K562 (cell line): ENCODE measurements around the gene HLA-DOA. TPM values are rescaled to one million over a fixed set of nuclear protein-coding genes. Genes with fewer than 3 reads are reported as not detected.

Source experiments
- CHCHD3 ChIP-seq: fragments of 250-450 bp; sonication (Bioruptor Pico); IDR thresholded peaks from 2 replicates; pipeline ENCODE4 v2.1.2; 2022; ENCODE audit warnings: mild to moderate bottlenecking
- CUX1 ChIP-seq: fragments of 200-800 bp; sonication (Bioruptor generic); IDR thresholded peaks from 2 replicates; pipeline ENCODE4 v1.6.1; 2016; ENCODE audit warnings: missing genetic modification characterization, missing compliant biosample characterization
- DDX20 ChIP-seq: fragments of 450-650 bp; IDR thresholded peaks from 2 replicates; pipeline ENCODE4 v1.6.1; 2016; ENCODE audit warnings: missing genetic modification characterization, low read depth, mild to moderate bottlenecking, missing compliant biosample characterization, moderate library complexity
- DNMT1 ChIP-seq: fragments of 450-650 bp; IDR thresholded peaks from 2 replicates; pipeline ENCODE4 v1.6.1; 2016; ENCODE audit warnings: antibody characterized with exemption, mild to moderate bottlenecking
- E2F5 ChIP-seq: sonication (generic); formaldehyde crosslinking; IDR thresholded peaks from 2 replicates; pipeline ENCODE4 v1.8.0; 2022; ENCODE audit warnings: mild to moderate bottlenecking, missing genetic modification reagents
- GTF2A2 ChIP-seq: IDR thresholded peaks from 2 replicates; pipeline ENCODE4 v1.6.1; 2016; ENCODE audit warnings: mild to moderate bottlenecking, missing genetic modification characterization, missing compliant biosample characterization
- HOMEZ ChIP-seq: fragments of 250-450 bp; sonication (Bioruptor Pico); IDR thresholded peaks from 2 replicates; pipeline ENCODE4 v1.4.0; 2020; ENCODE audit warnings: mild to moderate bottlenecking, moderate library complexity
- LARP7 ChIP-seq: fragments of 450-650 bp; IDR thresholded peaks from 2 replicates; pipeline ENCODE4 v1.6.1; 2016
- PHF8 ChIP-seq: fragments of 200-600 bp; sonication (generic); IDR thresholded peaks from 2 replicates; pipeline ENCODE4 v1.6.1; 2012; ENCODE audit warnings: mixed run types, mild to moderate bottlenecking, inconsistent platforms, low read length, moderate library complexity, borderline replicate concordance
- RBM15 ChIP-seq: fragments of 200-400 bp; formaldehyde crosslinking; IDR thresholded peaks from 2 replicates; pipeline ENCODE4 v1.6.1; 2018; ENCODE audit warnings: mild to moderate bottlenecking, low read length, moderate library complexity; ENCODE audit not compliant: insufficient read depth
- SNIP1 ChIP-seq: fragments of 450-650 bp; IDR thresholded peaks from 2 replicates; pipeline ENCODE4 v1.7.1; 2017; ENCODE audit warnings: low read depth, mild to moderate bottlenecking
- SRSF1 ChIP-seq: fragments of 200-400 bp; formaldehyde crosslinking; IDR thresholded peaks from 2 replicates; pipeline ENCODE4 v1.6.1; 2017; ENCODE audit warnings: mild to moderate bottlenecking, low read depth, low read length, moderate library complexity
- THRB ChIP-seq: fragments of 450-650 bp; formaldehyde crosslinking; conservative IDR thresholded peaks from 2 replicates; pipeline ENCODE4 v1.4.0; 2022; ENCODE audit warnings: mild to moderate bottlenecking, missing genetic modification characterization
- ZNF324 ChIP-seq: fragments of 250-450 bp; sonication (Bioruptor Pico); IDR thresholded peaks from 2 replicates; pipeline ENCODE4 v1.4.0; 2020; ENCODE audit warnings: mild to moderate bottlenecking
- ZNF445 ChIP-seq: fragments of 250-450 bp; sonication (Bioruptor Pico); IDR thresholded peaks from 2 replicates; pipeline ENCODE4 v1.4.0; 2020; ENCODE audit warnings: low read depth, mild to moderate bottlenecking, moderate library complexity
- ZNF639 ChIP-seq, 2 experiments: fragments of 200-800 bp in 1 of 2; sonication (Bioruptor generic) in 1 of 2; sonication (generic) in 1 of 2; formaldehyde crosslinking in 1 of 2; IDR thresholded peaks in 1 of 2; conservative IDR thresholded peaks in 1 of 2; 2 replicates each; pipeline versions ENCODE4 v1.5.0 to v1.6.1; 2016 to 2020; ENCODE audit warnings: missing compliant biosample characterization in 1 of 2, missing genetic modification characterization in 1 of 2, missing genetic modification reagents in 1 of 2
- ZNF76 ChIP-seq: fragments of 250-450 bp; sonication (Bioruptor Pico); IDR thresholded peaks from 2 replicates; pipeline ENCODE4 v1.4.0; 2020; ENCODE audit warnings: mild to moderate bottlenecking, moderate library complexity, borderline replicate concordance
- polyA plus RNA-seq, 8 experiments: library from polyadenylated mRNA; depleted of rRNA in 4 of 8; stranded (reverse) in 5 of 8; unstranded in 3 of 8; fragments of >200 nt; fragmentation: Nextera tagmentation in 2 of 8; fragmentation: Illumina TruSeq in 1 of 8; extraction: Ambion mirVana in 2 of 8; extraction: Trizol in 1 of 8; gene quantifications; 2 replicates each; pipeline versions ENCODE4 v1.2.1 to v1.2.3, GENCODE V29; 2011 to 2014; ENCODE audit warnings: inconsistent platforms in 1 of 8, missing spikeins in 1 of 8
- total RNA-seq, 7 experiments: library from RNA; depleted of rRNA in 6 of 7; stranded (reverse); fragments of >200 nt in 6 of 7; fragmentation: Illumina TruSeq in 2 of 7; extraction: Trizol in 2 of 7; gene quantifications; 2 replicates each; pipeline versions ENCODE4 v1.2.1 to v1.2.3, GENCODE V29; 2011 to 2021; ENCODE audit warnings: low replicate concordance in 1 of 7

HLA-DOA gene
- total and polyA plus RNA-seq, 9 of the 15 experiments (the other 6 are each of a cell fraction or from before 2014, with no cell fraction given): 0.07 TPM; not detected in 8

- TF ChIP-seq E2F5 (CRISPR knock-in tag): no peak
- no peak for TF ChIP-seq ZNF445 (CRISPR knock-in tag)
- TF ChIP-seq DDX20 (tag): 0 out of 2 replicates have a peak, but pooled peaks have one; percentile 18
- TF ChIP-seq THRB (CRISPR knock-in tag): peak; percentile 1
- peak; percentile 65 for TF ChIP-seq SNIP1
- TF ChIP-seq GTF2A2: peak; percentile 44; the same call in 1 of the 2 replicates
- no peak for TF ChIP-seq SRSF1
- TF ChIP-seq LARP7: 0 out of 2 replicates have a peak, but pooled peaks have one; percentile 77
- TF ChIP-seq CHCHD3 (CRISPR knock-in tag): no peak
- TF ChIP-seq CUX1 (CRISPR knock-in tag): 0 out of 2 replicates have a peak, but pooled peaks have one; percentile 47
- TF ChIP-seq ZNF324: 0 out of 2 replicates have a peak, but pooled peaks have one; percentile 24
- TF ChIP-seq HOMEZ (CRISPR knock-in tag): no peak
- no peak for TF ChIP-seq ZNF76 (CRISPR knock-in tag)
- TF ChIP-seq DNMT1: 0 out of 2 replicates have a peak, but pooled peaks have one; percentile 31
- no peak for TF ChIP-seq RBM15
- TF ChIP-seq PHF8: peak; percentile 2; the same call in 1 of the 2 replicates
- no peak for TF ChIP-seq ZNF639 (CRISPR knock-in tag; conservative IDR thresholded peaks at IDR 0.05 in 1 of 2, IDR thresholded peaks at IDR 0.05 in 1 of 2)
Observed at GRCh38 chr6:32971242-32971580, 38.2 kb downstream of the HLA-DOA start (continued).
